H9 (cell line): Measurements from ENCODE around the gene CYB5R2. TPM values are rescaled to one million over a fixed set of nuclear protein-coding genes. Genes with fewer than 3 reads are reported as not detected.

ENCODE experiments used
- DNase-seq: peaks from one replicate; pipeline ENCODE4 v3.0.0-alpha.2; 2017
- H2AFZ ChIP-seq: one replicate; pipeline ENCODE4 v1.6.1; 2013; ENCODE audit warnings: mild to moderate bottlenecking, low read length, control low read depth, moderate library complexity
- H2AK5ac ChIP-seq: 2 replicates; pipeline ENCODE4 v1.6.1; 2013; ENCODE audit warnings: low read length, control low read depth, mixed read lengths; ENCODE audit not compliant: insufficient read length
- H2BK120ac ChIP-seq: one replicate; pipeline ENCODE4 v1.6.1; 2013; ENCODE audit warnings: low read depth, mild to moderate bottlenecking, low read length, control low read depth, inconsistent platforms; ENCODE audit not compliant: poor library complexity, severe bottlenecking
- H2BK12ac ChIP-seq: 2 replicates; pipeline ENCODE4 v1.6.1; 2013; ENCODE audit warnings: low read length, control low read depth, mixed read lengths, low read depth; ENCODE audit not compliant: insufficient read length
- H2BK15ac ChIP-seq: 2 replicates; pipeline ENCODE4 v1.6.1; 2013; ENCODE audit warnings: low read depth, low read length, control low read depth
- H2BK20ac ChIP-seq: one replicate; pipeline ENCODE4 v1.6.1; 2013; ENCODE audit warnings: low read depth, mild to moderate bottlenecking, low read length, control low read depth, inconsistent platforms; ENCODE audit not compliant: poor library complexity, severe bottlenecking
- H2BK5ac ChIP-seq: 2 replicates; pipeline ENCODE4 v1.6.1; 2013; ENCODE audit warnings: low read length, control low read depth, mixed read lengths; ENCODE audit not compliant: insufficient read length
- H3K14ac ChIP-seq: 2 replicates; pipeline ENCODE4 v1.6.1; 2013; ENCODE audit warnings: low read length, control low read depth; ENCODE audit not compliant: insufficient read depth
- H3K18ac ChIP-seq: 2 replicates; pipeline ENCODE4 v1.6.1; 2013; ENCODE audit warnings: low read depth, mild to moderate bottlenecking, mixed read lengths, low read length, control low read depth; ENCODE audit not compliant: insufficient read length
- H3K23ac ChIP-seq: 2 replicates; pipeline ENCODE4 v1.6.1; 2013; ENCODE audit warnings: low read length, control low read depth, mixed read lengths, low read depth; ENCODE audit not compliant: insufficient read length
- H3K23me2 ChIP-seq: 2 replicates; pipeline ENCODE4 v1.6.1; 2013; ENCODE audit warnings: low read depth, mild to moderate bottlenecking, mixed read lengths, low read length, control low read depth; ENCODE audit not compliant: insufficient read length, poor library complexity, severe bottlenecking
- H3K27ac ChIP-seq: 2 replicates; pipeline ENCODE4 v1.5.1; 2013; ENCODE audit warnings: low read length, control low read depth, mixed read lengths, low read depth; ENCODE audit not compliant: insufficient read length
- H3K27me3 ChIP-seq: 2 replicates; pipeline ENCODE4 v1.6.1; 2013; ENCODE audit warnings: low read length, control low read depth, inconsistent platforms; ENCODE audit not compliant: insufficient read depth
- H3K4ac ChIP-seq: 2 replicates; pipeline ENCODE4 v1.6.1; 2013; ENCODE audit warnings: low read depth, mild to moderate bottlenecking, control low read depth, inconsistent platforms, low read length, moderate library complexity
- H3K4me1 ChIP-seq: 2 replicates; pipeline ENCODE4 v1.6.1; 2013; ENCODE audit warnings: low read length, control low read depth, inconsistent platforms; ENCODE audit not compliant: insufficient read depth
- H3K4me2 ChIP-seq: 2 replicates; pipeline ENCODE4 v1.6.1; 2013; ENCODE audit warnings: low read length, control low read depth, mixed read lengths; ENCODE audit not compliant: insufficient read length, insufficient read depth
- H3K56ac ChIP-seq: 2 replicates; pipeline ENCODE4 v1.6.1; 2013; ENCODE audit warnings: low read depth, mild to moderate bottlenecking, mixed read lengths, low read length, control low read depth; ENCODE audit not compliant: insufficient read length
- H3K79me1 ChIP-seq: 2 replicates; pipeline ENCODE4 v1.6.1; 2013; ENCODE audit warnings: low read depth, mild to moderate bottlenecking, moderate library complexity, low read length, control low read depth, inconsistent platforms; ENCODE audit not compliant: insufficient read depth, poor library complexity, severe bottlenecking
- H3K79me2 ChIP-seq: 2 replicates; pipeline ENCODE4 v1.6.1; 2013; ENCODE audit warnings: low read length, control low read depth, inconsistent platforms; ENCODE audit not compliant: insufficient read depth
- H3K9ac ChIP-seq: 2 replicates; pipeline ENCODE4 v1.6.1; 2013; ENCODE audit warnings: low read length, control low read depth, mixed read lengths; ENCODE audit not compliant: insufficient read length; ENCODE audit errors: extremely low read depth
- H3K9me3 ChIP-seq: one replicate; pipeline ENCODE4 v1.6.1; 2013; ENCODE audit warnings: low read depth, low read length, inconsistent platforms; ENCODE audit not compliant: control insufficient read depth
- H3T11ph ChIP-seq: one replicate; pipeline ENCODE4 v1.6.1; 2013; ENCODE audit warnings: mild to moderate bottlenecking, low read length, control low read depth, inconsistent platforms
- H4K20me1 ChIP-seq: one replicate; pipeline ENCODE4 v1.6.1; 2013; ENCODE audit not compliant: control insufficient read depth, insufficient read length, insufficient read depth
- H4K5ac ChIP-seq: 2 replicates; pipeline ENCODE4 v1.6.1; 2013; ENCODE audit warnings: low read depth, mild to moderate bottlenecking, mixed read lengths, low read length, control low read depth; ENCODE audit not compliant: insufficient read length
- H4K8ac ChIP-seq: replicated peaks from 2 replicates; pipeline ENCODE4 v1.6.1; 2013; ENCODE audit warnings: low read length, control low read depth, mixed read lengths, low read depth; ENCODE audit not compliant: insufficient read length
- H4K91ac ChIP-seq: 2 replicates; pipeline ENCODE4 v1.6.1; 2013; ENCODE audit warnings: low read depth, mild to moderate bottlenecking, moderate library complexity, mixed read lengths, low read length, control low read depth; ENCODE audit not compliant: insufficient read length
- H3K27ac Mint-ChIP-seq, 3 experiments: 2 replicates in 2 of 3; 3 replicates in 1 of 3; pipeline ENCODE4 v1.8.0; 2020 to 2021; ENCODE audit warnings: mixed read lengths in 3 of 3, mild to moderate bottlenecking in 1 of 3, moderate library complexity in 1 of 3
- H3K27me3 Mint-ChIP-seq: 2 replicates; pipeline ENCODE4 v1.8.0; 2021; ENCODE audit warnings: low read depth, mild to moderate bottlenecking, moderate library complexity, mixed read lengths
- H3K36me3 Mint-ChIP-seq, 3 experiments: 2 replicates in 2 of 3; 3 replicates in 1 of 3; pipeline ENCODE4 v1.8.0; 2020 to 2021; ENCODE audit warnings: low read depth in 3 of 3, mixed read lengths in 3 of 3; ENCODE audit not compliant: insufficient read depth in 1 of 3
- H3K4me1 Mint-ChIP-seq, 2 experiments: 2 replicates each; pipeline ENCODE4 v1.8.0; 2020; ENCODE audit warnings: mixed read lengths in 2 of 2
- H3K4me3 Mint-ChIP-seq, 2 experiments: 2 replicates in 1 of 2; 3 replicates in 1 of 2; pipeline ENCODE4 v1.8.0; 2020 to 2021; ENCODE audit warnings: mild to moderate bottlenecking in 2 of 2, mixed read lengths in 2 of 2, moderate library complexity in 1 of 2
- H3K9me3 Mint-ChIP-seq, 2 experiments: 2 replicates in 1 of 2; 3 replicates in 1 of 2; pipeline ENCODE4 v1.8.0; 2020; ENCODE audit warnings: mild to moderate bottlenecking in 2 of 2, mixed read lengths in 2 of 2, moderate library complexity in 1 of 2
- CTCF ChIP-seq: fragments of 200-600 bp; sonication (generic); conservative IDR thresholded peaks from 3 replicates; pipeline ENCODE4 v1.8.0; 2021; ENCODE audit warnings: antibody characterized with exemption, mild to moderate bottlenecking
- WGBS: extraction: QIAGEN DNeasy Blood & Tissue Kit; methylation state at CpG from one replicate; pipeline ENCODE4 v1.1.7; 2013; ENCODE audit warnings: missing lambda C conversion rate, low lambda C conversion rate, mixed read lengths; ENCODE audit not compliant: insufficient read length; ENCODE audit errors: extremely low coverage; 5-methylcytosine and 5-hydroxymethylcytosine counted together
- total RNA-seq: library from RNA; stranded (reverse); gene quantifications from 2 replicates; pipeline ENCODE4 v1.2.1, GENCODE V29; 2021

CYB5R2 gene
- total RNA-seq, 1 experiment from 2014 or later: 44.5 TPM

- Histone ChIP-seq H2BK12ac (no peak overlapping the region), H3K9me3 (peaks cover 12% of the 10 kb centered on the region), H2BK20ac (no peak overlapping the region), H3K4me1 (peaks cover 5% of the 10 kb centered on the region; the same call in 1 of the 2 replicates), H2BK15ac (no peak overlapping the region), H3K56ac (no peak overlapping the region), H3K4ac (no peak overlapping the region), H4K20me1 (no peaks in the 10 kb centered on the region), H3K18ac (no peak overlapping the region), H3K27ac (no peak overlapping the region), H3K14ac (no peak overlapping the region), H3T11ph (no peak overlapping the region), H4K5ac (no peak overlapping the region), H3K9ac (no peak overlapping the region), H4K8ac (no peak overlapping the region), H2AK5ac (no peak overlapping the region), H3K27me3 (no peaks in the 10 kb centered on the region), H3K23ac (no peak overlapping the region), H2BK120ac (no peak overlapping the region), H3K79me1 (no peaks in the 10 kb centered on the region), H2BK5ac (no peak overlapping the region), H3K79me2 (no peaks in the 10 kb centered on the region), H2AFZ (no peak overlapping the region), H3K4me2 (no peak overlapping the region), H3K23me2 (no peaks in the 10 kb centered on the region), H4K91ac (no peak overlapping the region)
- Mint-ChIP-seq H3K4me1 (peaks cover 24 to 28% of the 10 kb centered on the region in 2 experiments), H3K27ac (peak overlapping the region in 1 of 3 experiments; percentile 65; a peak in 1 of 7 replicates), H3K9me3 (peaks cover 16 to 35% of the 10 kb centered on the region in 2 experiments), H3K4me3 (no peak overlapping the region), H3K36me3 (peaks cover 40 to 80% (median 73%) of the 10 kb centered on the region in 3 experiments), H3K27me3 (no peaks in the 10 kb centered on the region; the same call in 1 of the 2 replicates)
- DNase-seq: peak; percentile 83
- no CpG with 5 or more reads among the region's 20 CpGs for WGBS
- TF ChIP-seq CTCF: peak; percentile 93
These were observed 7.6 kb downstream of the CYB5R2 start for GRCh38 chr11:7665473-7666291.
